ENCODE data around the gene BOLA3. TPM values are rescaled to one million over a fixed set of nuclear protein-coding genes. Genes with fewer than 3 reads are reported as not detected.

Gene BOLA3, protein sequence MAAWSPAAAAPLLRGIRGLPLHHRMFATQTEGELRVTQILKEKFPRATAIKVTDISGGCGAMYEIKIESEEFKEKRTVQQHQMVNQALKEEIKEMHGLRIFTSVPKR
- 10 to 100 TPM; 50.0 to 77.5 TPM for total RNA-seq

DNA sequence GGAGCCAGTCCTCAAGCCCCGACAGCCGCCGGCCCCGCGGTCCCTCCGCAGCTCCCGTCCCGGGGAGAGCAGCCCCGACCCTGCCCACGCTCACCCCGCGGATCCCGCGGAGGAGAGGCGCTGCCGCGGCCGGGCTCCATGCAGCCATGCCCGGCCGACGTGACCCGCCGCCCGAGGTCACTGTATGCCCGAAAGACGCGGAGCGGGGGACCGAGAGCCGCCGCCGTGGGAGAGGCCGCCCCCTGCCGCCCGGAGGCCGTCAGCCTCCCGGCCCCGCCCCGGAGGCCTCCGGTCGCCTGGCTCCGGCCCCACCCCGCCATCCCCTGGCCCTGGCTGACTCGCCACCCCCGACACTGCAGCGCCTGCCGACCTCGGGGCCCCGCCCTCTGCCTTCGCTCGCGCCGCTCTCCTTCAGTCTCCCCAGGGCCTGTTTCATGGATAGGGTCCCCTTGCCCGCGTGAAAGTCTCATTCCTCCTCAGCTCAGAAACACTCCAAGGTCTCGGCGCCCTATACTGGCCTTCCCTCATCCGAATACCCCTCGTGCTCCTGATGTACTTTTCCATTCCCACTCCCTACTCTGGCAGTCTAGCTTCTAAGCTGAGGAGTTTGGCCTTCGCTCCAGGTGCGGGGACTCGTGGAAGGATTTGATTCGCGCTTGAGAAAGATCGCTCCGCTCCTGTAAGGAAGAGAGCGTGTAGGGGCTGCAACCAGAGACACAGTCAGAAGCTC, at the start of gene BOLA3:
TSS of gene BOLA3 (minus strand) at position 186 of the 730 bp plus-strand sequence. CDS start at position 148, 38 bp downstream.
- Histone ChIP-seq H3K4me3 (peak within 1 kb of the TSS; percentile 64 to 70), H3K27me3 (replicated peaks; ENCODE audit: insufficient read depth) (no peaks in the 10 kb centered on the region), H3K36me3 (no peaks in the 10 kb centered on the region), H3K9me3 (no peaks in the 10 kb centered on the region), H3K27ac (peak within 1 kb of the TSS; percentile 55 to 78), H3K4me1 (replicated peaks) (no peaks in the 10 kb centered on the region)
- TF ChIP-seq, protein P1, sequence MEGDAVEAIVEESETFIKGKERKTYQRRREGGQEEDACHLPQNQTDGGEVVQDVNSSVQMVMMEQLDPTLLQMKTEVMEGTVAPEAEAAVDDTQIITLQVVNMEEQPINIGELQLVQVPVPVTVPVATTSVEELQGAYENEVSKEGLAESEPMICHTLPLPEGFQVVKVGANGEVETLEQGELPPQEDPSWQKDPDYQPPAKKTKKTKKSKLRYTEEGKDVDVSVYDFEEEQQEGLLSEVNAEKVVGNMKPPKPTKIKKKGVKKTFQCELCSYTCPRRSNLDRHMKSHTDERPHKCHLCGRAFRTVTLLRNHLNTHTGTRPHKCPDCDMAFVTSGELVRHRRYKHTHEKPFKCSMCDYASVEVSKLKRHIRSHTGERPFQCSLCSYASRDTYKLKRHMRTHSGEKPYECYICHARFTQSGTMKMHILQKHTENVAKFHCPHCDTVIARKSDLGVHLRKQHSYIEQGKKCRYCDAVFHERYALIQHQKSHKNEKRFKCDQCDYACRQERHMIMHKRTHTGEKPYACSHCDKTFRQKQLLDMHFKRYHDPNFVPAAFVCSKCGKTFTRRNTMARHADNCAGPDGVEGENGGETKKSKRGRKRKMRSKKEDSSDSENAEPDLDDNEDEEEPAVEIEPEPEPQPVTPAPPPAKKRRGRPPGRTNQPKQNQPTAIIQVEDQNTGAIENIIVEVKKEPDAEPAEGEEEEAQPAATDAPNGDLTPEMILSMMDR (IDR thresholded peaks at IDR 0.05), result peak; percentile 45 to 81 (median 76)
- TF ChIP-seq POLR2A (IDR thresholded peaks at IDR 0.05) (no peak), POLR2AphosphoS5 (IDR thresholded peaks at IDR 0.05) (no peak)
- intact Hi-C loops (cut with DNase I), result loop anchor here (10.0 kb wide), 2 partner anchors 107 to 187 kb away; no protein-coding TSS in a partner anchor
- 4% methylated on average over 44 of the region's 67 CpGs for WGBS
- DNase-seq (ENCODE audit: low spot score), result peak; percentile 76

DNA sequence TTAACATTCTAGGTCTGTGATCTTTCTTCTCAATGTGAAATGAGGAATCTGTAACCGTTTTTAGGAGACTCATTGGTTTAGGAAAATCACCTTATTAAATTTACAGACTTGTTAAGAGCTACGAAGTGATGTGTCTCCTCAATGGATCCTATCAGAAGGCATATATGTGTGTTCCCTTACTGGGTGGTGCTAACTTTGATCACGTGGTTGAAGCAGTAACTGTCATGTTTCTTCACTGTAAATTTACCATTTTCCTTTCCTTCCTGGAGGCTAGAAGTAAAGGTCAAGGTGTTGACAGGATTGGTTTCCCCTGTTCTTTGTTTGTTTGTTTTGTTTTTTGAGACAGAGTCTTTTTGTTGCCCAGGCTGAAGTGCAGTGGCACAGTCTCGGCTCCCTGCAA, 49.3 kb upstream of the BOLA3 start:
- WGBS, result 20% methylated on average over 4 of the region's 4 CpGs
- no peaks in the 10 kb centered on the region for H3K27me3 ChIP-seq (replicated peaks; ENCODE audit: insufficient read depth)
- no peak for DNase-seq (ENCODE audit: low spot score)
- peak overlapping the region; percentile 21 to 38 for H3K27ac ChIP-seq
- no peak for TF ChIP-seq POLR2AphosphoS5 (IDR thresholded peaks at IDR 0.05)
- no peaks in the 10 kb centered on the region for H3K9me3 ChIP-seq
- H3K4me1 ChIP-seq (replicated peaks), result peaks cover 4% of the 10 kb centered on the region
- no peak overlapping the region for H3K4me3 ChIP-seq
- intact Hi-C loops (cut with DNase I), result no loop called here
- no peaks in the 10 kb centered on the region for H3K36me3 ChIP-seq

DNA sequence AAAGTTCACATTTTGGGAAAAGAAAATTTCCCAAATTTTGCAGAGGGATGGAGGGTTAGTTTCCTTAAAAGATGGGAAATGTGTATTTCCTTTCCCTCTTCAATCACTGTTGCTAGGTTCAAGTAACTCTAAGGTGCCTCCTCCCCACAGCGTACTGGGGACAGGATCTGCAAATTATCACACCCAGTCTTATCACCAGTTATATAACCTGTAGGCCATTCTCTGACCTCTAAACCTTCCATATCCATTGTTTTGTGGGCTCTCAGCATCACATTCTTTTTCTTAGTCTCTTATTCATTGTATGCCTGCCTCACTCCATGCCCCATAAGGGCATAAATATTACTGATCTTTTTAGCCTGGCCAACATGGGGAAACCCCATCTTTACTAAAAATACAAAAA, 47.1 kb upstream of the BOLA3 start:
- TF ChIP-seq POLR2A (IDR thresholded peaks at IDR 0.05) (no peak), POLR2AphosphoS5 (IDR thresholded peaks at IDR 0.05) (no peak)
- TF ChIP-seq, protein P1 (IDR thresholded peaks at IDR 0.05), result no peak
- Histone ChIP-seq H3K36me3 (no peaks in the 10 kb centered on the region), H3K27ac (no peak overlapping the region), H3K9me3 (no peaks in the 10 kb centered on the region), H3K4me1 (replicated peaks) (peaks cover 4% of the 10 kb centered on the region), H3K4me3 (no peak overlapping the region), H3K27me3 (replicated peaks; ENCODE audit: insufficient read depth) (no peaks in the 10 kb centered on the region)
- intact Hi-C loops (cut with DNase I), result no loop called here
- 100% methylated on average over 1 of the region's 1 CpG for WGBS
- no peak for DNase-seq (ENCODE audit: low spot score)

DNA sequence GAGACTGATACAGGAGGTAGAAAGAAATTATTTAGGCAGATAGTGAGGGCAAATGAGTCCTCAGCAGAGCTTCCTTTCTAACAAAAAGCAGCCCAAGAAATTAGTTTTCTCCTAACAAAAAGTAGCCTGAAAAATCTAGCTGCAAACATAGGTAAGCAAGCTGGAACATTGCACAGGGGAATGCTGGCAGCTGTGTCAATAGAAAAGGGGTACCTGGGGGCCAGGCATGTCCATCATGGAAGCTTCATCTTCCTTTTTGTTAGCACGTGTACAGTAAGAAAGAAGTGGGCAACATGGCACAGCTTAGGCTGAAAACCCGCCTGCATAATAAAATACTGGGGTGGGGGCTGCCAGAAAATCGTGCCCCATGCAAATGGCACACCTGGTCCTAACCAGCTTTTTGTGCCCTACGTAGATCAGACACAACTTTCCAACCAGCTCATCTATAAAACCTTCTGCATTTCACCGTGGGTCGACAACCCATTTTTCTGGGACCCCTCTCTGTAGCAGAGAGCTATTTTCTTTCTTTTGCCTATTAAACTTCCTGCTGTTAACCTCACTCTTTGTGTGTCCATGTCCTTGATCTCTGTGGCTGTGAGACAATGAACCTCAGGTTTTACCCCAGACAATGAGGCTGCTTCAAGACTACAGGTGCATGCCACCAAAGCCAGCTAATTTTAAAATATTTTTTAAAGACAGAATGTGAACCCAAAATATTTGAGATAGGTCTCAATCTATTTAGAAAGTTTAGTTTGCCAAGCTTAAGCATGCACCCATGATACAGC, 44.1 kb upstream of the BOLA3 start:
- Histone ChIP-seq H3K4me1 (replicated peaks) (peaks cover 4% of the 10 kb centered on the region), H3K9me3 (no peaks in the 10 kb centered on the region), H3K27me3 (replicated peaks; ENCODE audit: insufficient read depth) (no peaks in the 10 kb centered on the region), H3K4me3 (no peak overlapping the region), H3K36me3 (no peaks in the 10 kb centered on the region), H3K27ac (no peak overlapping the region)
- WGBS, result 53% methylated on average over 6 of the region's 6 CpGs
- no peak for DNase-seq (ENCODE audit: low spot score)
- TF ChIP-seq POLR2AphosphoS5 (IDR thresholded peaks at IDR 0.05), result no peak
- TF ChIP-seq POLR2A (IDR thresholded peaks at IDR 0.05), result no peak
- TF ChIP-seq, protein P1 (IDR thresholded peaks at IDR 0.05), result no peak
- intact Hi-C loops (cut with DNase I), result no loop called here

DNA sequence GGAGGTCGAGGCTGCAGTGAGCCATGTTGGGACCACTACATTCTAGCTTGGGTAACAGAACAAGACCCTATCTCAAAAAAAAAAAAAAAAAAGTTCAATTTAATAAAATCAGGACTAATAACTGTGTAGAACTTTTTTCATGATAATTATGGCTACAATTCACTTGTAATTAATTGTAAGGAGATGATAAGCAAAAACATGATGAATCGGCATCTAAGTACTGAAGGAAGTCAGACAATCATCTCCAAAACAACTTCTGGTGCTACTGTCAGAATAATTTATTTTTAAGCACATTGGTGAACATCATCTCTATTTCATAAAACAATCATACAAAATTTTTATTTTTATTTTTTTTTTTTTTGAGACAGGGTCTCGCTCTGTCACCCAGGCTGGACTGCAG, 41.0 kb upstream of the BOLA3 start:
- Histone ChIP-seq H3K36me3 (no peaks in the 10 kb centered on the region), H3K27me3 (replicated peaks; ENCODE audit: insufficient read depth) (no peaks in the 10 kb centered on the region), H3K9me3 (no peaks in the 10 kb centered on the region), H3K27ac (no peak overlapping the region), H3K4me1 (replicated peaks) (no peaks in the 10 kb centered on the region), H3K4me3 (no peak overlapping the region)
- intact Hi-C loops (cut with DNase I), result no loop called here
- 89% methylated on average over 3 of the region's 3 CpGs for WGBS
- TF ChIP-seq POLR2AphosphoS5 (IDR thresholded peaks at IDR 0.05), result no peak
- no peak for TF ChIP-seq POLR2A (IDR thresholded peaks at IDR 0.05)
- TF ChIP-seq, protein P1 (IDR thresholded peaks at IDR 0.05), result no peak
- no peak for DNase-seq (ENCODE audit: low spot score)

All from prostate gland (tissue), 2 donors.